Measurements from ENCODE around the gene TMC5.
"Not testable (repeated sequence)": the region's sequence is repeated elsewhere in the genome, so short reads cannot be mapped to it uniquely, and the experiment has no call there.

The TMC5 gene, protein sequence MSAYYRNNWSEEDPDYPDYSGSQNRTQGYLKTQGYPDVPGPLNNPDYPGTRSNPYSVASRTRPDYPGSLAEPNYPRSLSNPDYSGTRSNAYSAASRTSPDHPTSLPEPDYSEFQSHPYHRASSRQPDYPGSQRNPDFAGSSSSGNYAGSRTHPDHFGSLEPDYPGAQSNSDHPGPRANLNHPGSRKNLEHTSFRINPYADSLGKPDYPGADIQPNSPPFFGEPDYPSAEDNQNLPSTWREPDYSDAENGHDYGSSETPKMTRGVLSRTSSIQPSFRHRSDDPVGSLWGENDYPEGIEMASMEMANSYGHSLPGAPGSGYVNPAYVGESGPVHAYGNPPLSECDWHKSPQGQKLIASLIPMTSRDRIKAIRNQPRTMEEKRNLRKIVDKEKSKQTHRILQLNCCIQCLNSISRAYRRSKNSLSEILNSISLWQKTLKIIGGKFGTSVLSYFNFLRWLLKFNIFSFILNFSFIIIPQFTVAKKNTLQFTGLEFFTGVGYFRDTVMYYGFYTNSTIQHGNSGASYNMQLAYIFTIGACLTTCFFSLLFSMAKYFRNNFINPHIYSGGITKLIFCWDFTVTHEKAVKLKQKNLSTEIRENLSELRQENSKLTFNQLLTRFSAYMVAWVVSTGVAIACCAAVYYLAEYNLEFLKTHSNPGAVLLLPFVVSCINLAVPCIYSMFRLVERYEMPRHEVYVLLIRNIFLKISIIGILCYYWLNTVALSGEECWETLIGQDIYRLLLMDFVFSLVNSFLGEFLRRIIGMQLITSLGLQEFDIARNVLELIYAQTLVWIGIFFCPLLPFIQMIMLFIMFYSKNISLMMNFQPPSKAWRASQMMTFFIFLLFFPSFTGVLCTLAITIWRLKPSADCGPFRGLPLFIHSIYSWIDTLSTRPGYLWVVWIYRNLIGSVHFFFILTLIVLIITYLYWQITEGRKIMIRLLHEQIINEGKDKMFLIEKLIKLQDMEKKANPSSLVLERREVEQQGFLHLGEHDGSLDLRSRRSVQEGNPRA

DNA sequence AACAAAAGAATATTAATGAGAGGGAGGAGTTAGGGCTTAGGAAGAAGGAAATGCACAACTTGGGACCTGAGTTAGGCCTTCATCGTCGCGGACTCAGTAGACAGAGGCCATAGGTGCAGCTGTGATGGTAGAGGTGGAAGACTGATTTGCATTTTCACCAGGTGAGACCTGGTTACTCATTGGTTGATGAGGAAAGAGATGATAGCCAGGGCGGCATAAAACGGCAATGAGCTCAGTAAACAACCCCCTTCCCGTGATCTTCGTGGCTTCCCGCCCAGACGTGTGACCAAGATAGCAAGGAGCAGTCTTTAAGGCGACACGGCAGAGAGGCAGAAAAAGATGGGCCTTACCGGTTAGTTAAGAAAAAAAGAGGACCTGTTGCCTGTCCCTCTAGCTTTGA is at the start of gene TMC5:
Gene TMC5, plus strand, starts transcription at position 244 of the 400 bp plus-strand sequence. CDS start 22,156 bp downstream, outside the sequence.
- no peak for DNase-seq

DNA sequence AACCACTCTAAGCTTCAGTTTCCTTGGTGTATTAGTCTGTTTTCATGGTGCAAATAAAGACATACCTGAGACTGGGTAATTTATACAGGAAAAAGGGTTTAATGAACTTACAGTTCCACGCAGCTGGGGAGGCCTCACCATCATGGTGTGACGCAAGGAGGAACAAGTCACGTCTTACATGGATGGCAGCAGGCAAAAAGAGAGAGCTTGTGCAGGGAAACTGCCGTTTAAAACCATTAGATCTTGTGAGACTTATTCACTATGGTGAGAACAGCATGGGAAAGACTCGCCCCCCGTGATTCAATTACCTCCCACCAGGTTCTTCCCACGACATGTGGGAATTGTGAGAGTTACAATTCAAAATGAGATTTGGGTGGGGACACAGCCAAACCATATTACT is 45.1 kb upstream of the TMC5 start:
- DNase-seq: not testable (repeated sequence)

DNA sequence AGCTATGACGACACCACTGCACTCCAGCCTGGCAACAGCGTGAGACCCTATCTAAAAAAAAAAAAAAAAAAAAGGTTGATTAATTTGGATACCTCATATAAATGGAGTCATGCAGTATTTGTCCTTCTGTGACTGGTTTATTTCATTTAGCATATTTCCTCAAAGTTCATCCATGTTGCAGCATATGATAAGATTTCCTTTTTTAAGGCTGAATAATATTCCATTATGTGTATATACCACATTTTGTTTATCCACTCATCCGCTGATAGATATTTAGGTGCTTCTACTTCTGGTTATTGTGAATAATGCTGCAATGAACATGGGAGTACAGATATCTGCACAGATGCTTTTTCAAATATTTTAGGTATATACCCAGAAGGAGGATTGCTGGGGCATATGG is 43.3 kb upstream of the TMC5 start:
- DNase-seq: no peak

DNA sequence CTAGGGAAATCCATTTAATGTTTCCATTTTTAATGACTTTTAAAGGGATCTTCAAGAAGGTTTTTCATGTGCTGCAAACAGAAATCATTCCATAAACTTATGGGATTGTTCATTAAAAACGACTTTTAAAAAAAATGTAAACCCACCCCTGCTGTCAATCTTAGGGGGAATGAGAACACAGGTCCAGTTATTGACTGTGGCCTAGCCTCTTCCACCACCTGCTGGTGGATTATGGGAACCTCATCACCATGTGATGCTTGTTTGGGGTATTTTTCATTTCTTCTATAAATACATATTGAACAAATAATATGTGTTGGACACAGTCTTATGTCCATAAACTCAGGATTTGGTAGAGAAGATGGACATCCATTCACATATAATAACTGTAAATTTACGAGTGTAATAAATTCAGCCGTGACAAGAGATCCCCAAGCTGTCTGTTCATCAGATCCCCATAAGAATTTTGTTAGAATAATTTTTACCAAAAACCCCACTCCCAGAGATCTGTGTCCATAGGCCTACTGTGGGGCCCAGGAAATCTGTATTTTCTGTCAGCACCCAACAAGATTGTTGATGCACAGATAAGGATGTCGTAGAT is 42.0 kb upstream of the TMC5 start:
- DNase-seq: no peak

DNA sequence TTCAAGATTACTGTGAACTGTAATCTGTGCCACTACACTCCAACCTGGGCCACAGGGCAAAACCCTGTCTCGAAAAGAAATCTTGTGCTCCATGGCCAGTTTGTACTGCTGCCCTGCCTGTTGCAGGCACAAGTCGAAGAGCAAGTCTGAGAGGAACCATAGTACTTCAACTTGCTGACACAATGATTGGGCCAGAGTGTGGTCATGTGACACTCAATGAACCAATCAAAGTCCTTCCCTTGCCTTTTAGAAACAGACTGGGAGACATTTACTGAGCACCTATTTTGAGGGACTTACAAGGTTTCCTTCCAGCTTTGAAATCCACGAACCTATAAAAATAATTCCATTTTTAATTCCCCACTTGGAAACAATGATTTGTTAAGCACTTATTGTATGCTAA is 39.8 kb upstream of the TMC5 start:
- no peak for DNase-seq

DNA sequence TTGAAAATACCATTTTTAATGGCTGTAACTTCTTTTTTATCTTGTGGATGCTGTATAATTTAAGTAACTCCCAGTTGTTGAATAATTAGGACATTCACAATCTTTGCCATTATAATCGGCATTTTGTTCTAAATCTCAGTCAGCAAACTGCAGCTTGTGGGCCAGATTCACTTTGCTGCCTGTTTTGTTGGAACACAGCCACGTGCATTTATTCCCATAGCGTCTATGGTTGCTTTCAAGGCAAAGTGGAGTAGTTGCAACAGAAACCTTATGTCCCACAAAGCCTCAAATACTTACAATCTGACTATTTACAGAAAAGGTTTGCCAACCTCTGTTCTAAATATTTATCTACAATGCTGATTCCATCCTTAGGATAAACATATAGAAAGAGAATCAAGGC is 39.2 kb upstream of the TMC5 start:
- DNase-seq: no peak

DNA sequence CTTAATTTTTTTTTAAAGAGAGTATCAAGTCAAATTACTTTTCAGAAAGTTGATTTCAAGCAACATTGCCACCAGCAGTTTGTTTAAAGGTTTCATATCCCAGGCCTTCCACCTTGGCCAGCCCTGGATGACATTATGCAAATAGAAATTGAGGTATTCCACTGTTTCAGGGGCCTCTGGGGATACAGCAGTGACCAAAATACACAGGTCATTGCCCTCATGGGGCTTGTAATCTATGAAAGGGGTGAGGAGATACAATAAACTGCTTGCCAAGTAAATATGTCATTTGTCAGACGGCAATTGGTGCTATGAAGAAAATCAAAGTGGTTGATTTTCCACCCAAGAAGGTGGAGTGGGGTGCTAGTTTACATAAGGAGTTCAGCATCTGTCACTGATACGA is 37.8 kb upstream of the TMC5 start:
- DNase-seq: no peak

DNA sequence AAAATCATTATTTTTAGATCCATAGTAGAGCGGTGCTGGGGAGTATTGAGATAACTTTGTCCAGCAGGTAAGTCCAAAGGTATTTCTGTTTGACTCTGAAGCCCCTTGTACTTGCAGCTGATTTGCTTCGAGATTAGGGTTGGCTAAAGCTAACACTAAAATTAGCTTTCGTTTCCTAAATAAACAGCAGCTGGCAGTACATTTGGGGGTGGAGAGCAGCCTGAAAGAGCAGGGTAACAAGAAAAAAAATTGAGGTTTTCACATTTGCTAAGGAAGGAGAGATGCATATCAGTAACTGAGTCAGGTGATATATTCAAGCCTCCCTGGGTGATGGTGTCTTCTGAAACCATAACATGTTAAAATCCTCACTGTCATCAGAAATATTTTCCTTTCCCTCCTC is 37.4 kb upstream of the TMC5 start:
- no peak for DNase-seq

DNA sequence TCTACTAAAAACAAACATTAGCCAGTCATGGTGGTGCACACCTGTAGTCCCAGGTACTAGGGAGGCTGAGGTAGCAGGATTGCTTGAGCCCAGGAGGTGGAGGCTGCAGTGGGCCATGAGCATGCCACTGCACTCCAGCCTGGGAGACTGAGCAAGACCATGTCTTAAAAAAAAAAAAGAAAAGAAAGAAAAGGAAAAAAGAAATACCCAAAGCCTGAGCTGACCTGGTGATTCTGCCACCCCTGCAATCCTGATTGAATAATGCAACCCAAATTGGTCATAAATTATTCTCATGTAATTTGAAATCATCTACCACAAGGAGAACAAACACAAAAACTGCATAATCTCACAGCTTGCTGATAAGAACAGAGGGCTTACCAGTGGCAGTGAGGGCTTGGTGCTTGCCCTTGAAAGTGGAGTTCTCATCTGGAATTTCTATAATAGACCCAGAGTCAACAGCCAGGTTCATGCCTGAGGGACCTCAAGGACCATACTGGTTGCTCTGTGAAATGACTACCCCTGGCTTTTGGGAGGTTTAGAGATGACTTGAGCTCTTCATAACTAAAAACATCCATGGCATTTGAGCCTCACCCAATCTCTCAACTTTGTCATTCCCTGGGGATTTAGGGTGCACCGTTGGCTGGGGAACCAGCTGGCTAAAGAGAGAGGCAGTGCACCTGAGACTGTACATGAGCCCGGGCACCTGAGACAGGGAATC is 35.4 kb upstream of the TMC5 start:
- DNase-seq: no peak

DNA sequence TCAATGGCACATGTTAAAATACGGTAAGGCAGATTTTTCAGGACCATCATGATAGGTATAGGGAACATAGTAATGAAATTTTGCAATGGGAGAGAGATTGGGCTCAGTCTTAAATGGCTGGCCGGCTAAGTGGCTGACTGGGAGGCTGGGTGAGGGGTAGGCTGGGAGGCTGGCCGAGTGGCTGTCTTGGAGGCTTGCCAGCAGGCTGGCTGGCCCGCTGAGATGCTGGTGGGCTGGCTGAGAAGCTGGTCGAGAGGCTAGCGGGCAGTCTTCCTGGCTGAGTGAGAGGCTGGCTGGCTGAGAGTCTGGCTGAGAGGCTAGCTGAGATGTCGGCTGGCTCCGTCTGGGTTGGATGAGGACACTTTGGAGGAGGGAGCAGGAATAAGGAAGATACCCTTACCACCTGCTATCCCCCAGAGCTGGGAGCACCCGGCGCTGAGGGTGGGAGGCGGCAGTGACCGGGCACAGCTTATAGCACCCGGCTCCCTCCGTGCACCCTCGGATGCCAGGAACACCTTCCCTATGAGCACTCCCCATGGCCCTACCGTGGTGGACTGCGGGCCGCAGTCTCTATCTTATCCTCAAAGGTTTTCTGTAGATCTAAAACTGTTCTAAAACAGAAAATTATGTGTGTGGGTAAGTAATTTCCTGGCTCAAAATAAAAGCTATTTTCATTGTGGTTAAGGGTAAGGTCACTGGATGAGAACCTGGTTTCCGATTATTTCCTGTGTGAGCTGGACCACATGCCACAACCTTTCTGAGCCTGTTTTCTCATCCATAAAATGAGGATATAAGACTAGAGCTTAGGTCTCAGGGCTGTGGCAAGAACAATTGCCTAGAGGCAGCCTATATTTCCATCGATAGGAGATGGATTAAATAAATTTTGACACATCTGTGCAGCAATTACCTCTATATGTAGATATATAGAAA is 34.5 kb upstream of the TMC5 start:
- peak; percentile 24 for DNase-seq

DNA sequence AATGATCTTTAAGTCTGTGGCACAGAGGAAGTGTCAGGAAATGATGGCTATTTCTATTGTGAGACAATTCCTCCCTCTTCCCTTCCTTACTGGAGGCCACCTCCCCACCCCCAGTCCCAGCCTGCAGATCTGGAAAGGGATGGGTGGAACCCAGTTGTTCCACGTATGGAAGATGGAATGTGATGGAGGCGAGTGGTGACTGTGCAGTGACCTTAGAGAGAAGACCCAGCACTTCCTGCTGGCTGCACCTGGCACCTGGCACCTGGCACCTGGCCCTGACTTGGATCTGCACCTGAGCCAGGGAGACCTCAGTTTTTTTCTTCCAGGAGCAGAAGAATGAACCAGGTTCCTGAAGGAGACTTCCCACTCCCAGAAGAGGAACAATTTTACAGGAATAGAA is 33.0 kb upstream of the TMC5 start:
- no peak for DNase-seq

DNA sequence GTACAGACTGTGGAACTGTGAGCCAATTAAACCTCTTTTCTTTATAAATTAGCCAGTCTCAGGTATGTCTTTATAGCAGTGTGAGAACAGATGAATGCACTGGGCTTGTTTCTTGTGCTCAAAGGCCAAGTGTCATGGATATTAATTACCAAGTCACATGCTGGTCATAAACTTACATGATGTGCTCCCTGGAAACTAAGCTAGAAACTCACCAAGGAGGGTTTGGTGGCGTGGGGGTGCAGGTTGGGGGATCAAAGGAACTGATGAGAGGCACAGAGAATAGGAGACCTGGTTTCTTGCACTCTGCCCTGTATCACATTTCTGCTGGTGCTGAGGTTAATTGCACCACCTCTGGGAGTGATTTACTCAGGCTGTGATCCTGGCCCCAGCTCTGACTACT is 31.2 kb upstream of the TMC5 start:
- no peak for DNase-seq

DNA sequence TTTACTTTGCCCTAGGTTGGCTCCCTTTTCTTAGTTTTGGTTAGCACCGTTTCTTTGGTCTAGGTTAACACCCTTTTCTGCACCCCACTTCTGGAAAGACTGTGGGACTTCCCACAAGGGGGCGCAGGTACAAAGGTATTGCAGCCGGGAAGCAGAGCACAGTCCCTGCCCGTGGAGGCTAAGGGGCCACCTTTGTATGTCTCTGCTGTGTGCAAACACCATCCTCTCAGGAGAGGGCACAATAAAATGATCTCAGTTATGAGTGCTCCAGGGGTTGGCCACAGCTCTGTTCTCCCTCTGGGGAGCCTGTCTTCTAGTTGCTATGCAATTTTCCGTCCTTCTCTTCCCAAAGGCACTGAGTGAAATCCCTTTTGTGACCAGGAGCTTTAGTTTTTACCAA is 28.4 kb upstream of the TMC5 start:
- DNase-seq: no peak

DNA sequence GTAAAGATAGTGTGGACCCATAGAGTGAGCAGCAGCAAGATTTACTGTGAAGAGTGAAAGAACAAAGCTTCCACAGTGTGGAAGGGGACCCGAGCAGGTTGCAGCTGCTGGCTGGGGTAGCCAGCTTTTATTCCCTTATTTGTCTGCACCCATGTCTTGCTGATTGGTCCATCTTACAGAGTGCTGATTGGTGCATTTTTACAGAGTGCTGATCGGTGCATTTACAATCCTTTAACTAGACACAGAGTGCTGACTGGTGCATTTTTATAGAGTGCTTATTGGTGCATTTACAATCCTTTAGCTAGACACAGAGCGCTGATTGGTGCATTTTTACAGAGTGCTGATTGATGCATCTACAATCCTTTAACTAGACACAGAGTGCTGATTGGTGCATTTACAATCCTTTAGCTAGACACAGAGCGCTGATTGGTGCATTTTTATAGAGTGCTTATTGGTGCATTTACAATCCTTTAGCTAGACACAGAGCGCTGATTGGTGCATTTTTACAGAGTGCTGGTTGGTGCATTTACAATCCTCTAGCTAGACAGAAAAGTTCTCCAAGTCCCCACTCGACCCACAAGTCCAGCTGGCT is 26.4 kb upstream of the TMC5 start:
- DNase-seq: not testable (repeated sequence)

DNA sequence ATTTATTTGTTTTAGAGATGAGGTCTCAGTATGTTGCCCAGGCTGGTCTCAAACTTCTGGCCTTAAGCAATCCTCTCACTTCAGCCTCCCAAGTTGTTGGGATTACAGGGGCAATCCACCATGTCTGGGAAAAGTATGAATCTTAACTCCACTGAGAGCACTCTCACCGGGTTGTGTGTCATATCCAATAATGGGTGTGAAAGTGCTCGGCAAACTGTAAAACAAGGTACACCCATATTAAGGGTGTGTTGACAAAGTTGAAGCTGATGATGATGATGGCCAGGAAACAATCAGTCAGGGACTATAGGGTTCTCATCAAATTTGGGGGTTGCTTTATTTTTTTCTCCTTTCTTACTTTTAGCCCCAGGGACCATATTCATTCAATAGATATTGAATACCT is 25.3 kb upstream of the TMC5 start:
- DNase-seq: no peak

DNA sequence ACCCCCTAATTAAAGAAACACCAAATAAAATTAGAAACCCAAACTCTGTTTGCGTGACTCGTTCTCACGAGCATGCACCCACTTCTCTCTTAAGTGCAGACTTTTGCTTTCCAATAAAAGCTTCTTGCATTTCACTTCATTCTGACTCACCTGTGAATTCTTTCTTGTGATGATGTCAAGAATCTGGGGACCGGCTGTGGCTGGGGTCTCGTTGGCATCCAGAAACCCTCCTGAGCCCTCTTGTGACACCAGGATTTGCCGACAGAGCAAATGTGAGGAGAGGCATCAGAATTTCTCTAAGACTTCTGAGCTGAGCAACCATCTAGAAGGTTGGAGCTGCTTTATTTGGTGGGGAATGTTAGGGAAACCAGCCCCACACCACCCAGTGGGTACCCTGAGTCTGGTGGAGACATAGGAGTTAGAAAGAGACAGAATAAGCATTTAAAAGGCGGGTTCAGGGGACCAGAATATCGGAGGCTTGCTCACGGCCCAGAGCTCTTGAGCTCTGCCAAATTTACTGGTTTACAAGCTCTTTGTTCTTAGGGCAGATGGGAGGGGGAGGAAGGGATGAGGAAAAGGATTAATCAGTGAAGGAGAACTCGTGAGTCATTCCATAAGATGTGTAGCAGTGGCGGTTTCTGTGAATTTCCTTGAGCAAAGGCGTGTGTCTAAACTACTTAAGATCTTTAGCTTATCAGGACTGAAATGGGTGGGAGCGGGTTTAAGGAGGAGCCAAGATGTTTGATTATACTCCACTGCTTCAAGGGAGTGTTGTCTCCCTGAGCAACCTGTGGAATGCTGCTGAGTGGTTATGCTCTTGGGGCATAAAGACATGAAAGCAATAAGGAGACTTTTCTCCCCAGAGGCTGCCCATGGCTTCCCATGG is 24.2 kb upstream of the TMC5 start:
- DNase-seq: no peak

DNA sequence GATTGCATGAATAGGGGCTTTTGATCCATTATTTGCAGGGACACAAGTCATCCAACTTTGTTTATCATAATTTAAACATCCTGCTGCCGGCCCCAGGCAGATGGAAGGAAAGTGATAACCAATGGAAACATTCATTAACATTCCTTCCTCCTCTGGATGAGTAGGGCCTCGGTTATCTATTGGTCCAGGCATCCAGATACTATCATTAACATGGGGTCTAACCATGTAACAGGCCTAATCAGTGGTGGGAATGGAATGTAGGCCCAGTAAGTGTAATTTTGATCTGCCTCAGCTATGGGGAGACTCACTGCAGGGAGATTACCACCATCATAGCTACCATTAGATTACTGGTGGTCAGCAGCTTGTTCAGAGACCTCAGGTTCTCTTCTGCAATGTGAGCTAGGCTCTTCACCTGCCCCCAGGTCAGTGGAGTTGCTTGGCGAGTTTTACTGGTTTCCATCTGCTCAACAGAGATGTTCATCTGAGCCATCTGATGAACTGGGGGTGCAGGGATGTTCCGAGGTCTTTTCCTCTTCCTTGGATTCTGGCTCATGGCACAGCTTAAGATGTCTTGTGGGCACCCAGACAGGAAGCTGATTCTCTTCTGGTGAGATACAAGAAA is 21.9 kb upstream of the TMC5 start:
- DNase-seq: not testable (repeated sequence)

DNA sequence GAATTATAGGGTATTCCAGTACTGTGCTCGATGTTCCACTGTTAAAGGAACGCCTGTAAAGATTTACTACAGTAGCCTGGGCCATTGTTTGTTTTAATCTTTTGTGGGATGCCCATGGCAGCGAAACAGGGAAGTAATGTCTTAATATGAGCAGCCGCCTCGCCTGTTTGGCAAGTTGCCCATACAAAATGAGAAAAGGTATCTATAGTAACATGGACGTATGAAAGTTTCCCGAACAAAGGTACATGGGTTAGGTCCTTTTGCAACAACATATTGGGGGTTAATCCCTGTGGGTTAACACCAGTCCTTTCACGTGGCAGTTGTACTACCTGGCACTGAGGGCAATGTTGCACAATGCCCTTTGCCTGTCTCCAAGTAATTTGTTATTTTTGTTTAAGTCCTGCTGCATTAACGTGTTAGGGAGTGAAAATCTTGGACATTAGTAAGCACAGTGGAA is 21.1 kb upstream of the TMC5 start:
- no peak for DNase-seq

DNA sequence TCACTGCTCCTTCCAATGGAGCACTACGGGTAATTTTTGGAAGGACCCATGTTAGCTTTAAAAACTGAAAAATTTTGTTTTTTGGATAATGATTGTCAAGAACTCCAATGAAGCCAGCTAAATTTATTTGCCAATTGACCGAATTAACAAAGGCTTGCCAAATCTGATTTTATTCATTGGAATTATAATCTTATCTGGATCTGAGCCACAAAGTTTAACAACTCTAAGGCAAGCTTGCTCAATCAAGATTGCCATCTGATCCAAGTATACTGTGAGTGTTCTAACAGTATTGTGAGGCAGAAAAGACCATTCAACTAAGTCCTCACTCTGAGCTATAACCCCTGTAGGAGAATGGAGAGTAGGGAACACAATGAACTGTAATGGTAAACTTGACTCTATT is 20.3 kb upstream of the TMC5 start:
- not testable (repeated sequence) for DNase-seq

DNA sequence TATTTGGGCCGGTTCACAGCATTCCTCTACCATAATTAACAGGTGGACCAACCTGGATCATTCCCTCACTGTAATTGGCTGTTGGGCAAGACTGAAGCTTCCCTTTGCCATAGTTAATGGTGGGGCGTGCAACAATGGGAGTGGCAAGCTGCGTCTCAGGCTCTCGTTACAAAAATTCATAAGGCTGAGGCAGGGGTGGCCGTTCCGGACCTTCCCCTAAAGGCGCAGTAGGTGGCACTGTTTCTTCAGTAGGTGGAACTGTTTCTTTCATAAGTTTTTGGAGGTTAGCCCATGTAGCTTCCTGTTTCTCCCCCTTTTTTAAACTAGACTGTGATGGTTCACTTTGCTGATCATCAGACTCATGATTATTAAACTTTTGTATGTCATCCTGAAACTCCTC is 17.0 kb upstream of the TMC5 start:
- no peak for DNase-seq
